ENCODE results near the gene ZNF354B. TPM values are rescaled to one million over a fixed set of nuclear protein-coding genes. Genes with fewer than 3 reads are reported as not detected.

The ZNF354B gene
- total RNA-seq, 1 experiment from 2014 or later: 3.4 TPM

DNA sequence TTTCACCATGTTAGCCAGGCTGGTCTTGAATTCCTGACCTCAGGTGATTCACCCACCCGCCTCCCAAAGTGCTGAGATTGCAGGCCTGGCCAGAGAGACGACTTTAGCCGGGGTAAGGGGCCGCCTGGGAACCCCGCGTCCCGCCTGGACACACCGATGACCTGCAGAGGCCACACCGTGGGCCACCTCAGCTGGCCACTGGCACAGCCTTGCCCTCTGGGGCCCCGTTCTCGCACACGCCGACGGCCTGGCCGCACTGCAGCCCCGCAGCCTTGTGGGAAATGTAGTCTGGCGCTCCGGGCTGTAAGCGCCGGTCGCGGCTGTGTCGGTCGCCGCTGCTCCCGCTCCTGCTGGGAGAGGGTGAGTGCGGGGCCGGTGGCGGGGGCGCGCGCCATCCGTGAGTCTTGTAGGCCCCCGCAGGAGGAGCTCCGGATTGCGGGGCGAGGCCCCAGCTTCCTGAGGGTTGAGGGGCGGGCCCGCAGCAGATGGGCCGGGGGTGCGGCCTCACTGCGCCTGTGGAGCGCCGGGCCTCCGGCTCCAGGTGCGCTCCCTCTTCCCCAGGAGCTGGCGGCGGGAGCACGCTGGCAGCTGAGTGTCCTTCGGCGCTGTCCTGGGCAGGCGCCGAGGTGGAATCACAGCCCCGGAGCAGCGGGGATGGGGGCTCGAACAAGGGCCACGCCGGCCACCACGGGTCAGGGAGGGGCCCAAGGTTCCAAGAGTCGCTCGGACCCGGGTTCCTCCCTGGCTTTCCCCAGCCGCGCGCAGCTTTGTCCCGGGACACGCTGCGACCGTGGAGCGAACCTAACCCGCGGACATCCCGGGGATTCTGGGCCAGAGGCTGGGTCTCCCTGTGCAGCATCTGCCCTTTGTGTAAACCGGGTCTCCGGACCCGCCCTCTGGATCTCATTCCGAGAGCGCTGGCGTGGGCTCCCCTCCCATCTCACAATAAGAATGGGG is 36.1 kb downstream of the ZNF354B start, which contains the start of gene ZFP2:
Gene ZFP2 (plus strand): TSS at position 299 of the 957 bp plus-strand sequence. CDS start 35,401 bp downstream, outside the sequence.
- no peaks in the 10 kb centered on the region for H3K9me2 ChIP-seq (replicated peaks; ENCODE audit: insufficient read depth, low read length)
- no peak for DNase-seq
- no peaks in the 10 kb centered on the region for H4K20me1 ChIP-seq (ENCODE audit: insufficient read depth, low read depth, low read length)
- H3K36me3 ChIP-seq (ENCODE audit: insufficient read depth, low read length): no peaks in the 10 kb centered on the region
- no peaks in the 10 kb centered on the region for H3K4me1 ChIP-seq (ENCODE audit: low read length)
- H2AFZ ChIP-seq (ENCODE audit: low read length): no peak within 1 kb of the TSS
- H3K27me3 ChIP-seq (ENCODE audit: low read length): no peaks in the 10 kb centered on the region
- no peak within 1 kb of the TSS for H3K4me2 ChIP-seq (ENCODE audit: low read depth, low read length, poor library complexity, severe bottlenecking)
- no peak within 1 kb of the TSS for H3K27ac ChIP-seq (ENCODE audit: low read length)
- no peaks in the 10 kb centered on the region for H3K79me2 ChIP-seq (ENCODE audit: low read length)
- no peaks in the 10 kb centered on the region; the same call in 1 of the 2 replicates for H3K9me3 ChIP-seq (ENCODE audit: low read length)
- H3K4me3 ChIP-seq (ENCODE audit: low read length): no peak within 1 kb of the TSS
- H3K9ac ChIP-seq (ENCODE audit: low read length): no peak within 1 kb of the TSS

DNA sequence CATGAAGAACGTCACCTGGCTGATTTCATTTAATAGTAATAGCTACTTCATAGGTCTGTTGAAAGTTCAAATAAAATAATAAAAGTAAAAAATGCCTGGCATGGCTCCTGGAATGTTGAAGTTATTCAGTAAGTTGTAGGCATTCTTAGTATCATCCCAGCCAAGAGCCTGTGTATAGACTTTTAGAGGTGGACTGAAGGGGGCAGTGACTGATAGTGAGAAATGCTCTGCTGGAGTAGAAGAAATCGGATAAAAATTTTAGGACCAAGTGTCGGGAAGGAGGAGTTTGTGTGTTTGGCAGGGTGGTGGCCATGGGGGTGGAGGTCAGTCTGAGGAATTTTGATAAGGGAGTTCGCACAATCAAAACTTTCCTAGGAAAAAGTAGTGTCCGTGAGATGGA is 39.5 kb downstream of the ZNF354B start:
- no peak overlapping the region for H2AFZ ChIP-seq (ENCODE audit: low read length)
- no peaks in the 10 kb centered on the region for H3K9me2 ChIP-seq (replicated peaks; ENCODE audit: insufficient read depth, low read length)
- DNase-seq: no peak
- no peak overlapping the region for H3K4me2 ChIP-seq (ENCODE audit: low read depth, low read length, poor library complexity, severe bottlenecking)
- H3K4me3 ChIP-seq (ENCODE audit: low read length): no peak overlapping the region
- H3K36me3 ChIP-seq (ENCODE audit: insufficient read depth, low read length): no peaks in the 10 kb centered on the region; the same call in 1 of the 2 replicates
- no peak overlapping the region for H3K9ac ChIP-seq (ENCODE audit: low read length)
- H4K20me1 ChIP-seq (ENCODE audit: insufficient read depth, low read depth, low read length): no peaks in the 10 kb centered on the region
- no peaks in the 10 kb centered on the region for H3K4me1 ChIP-seq (ENCODE audit: low read length)
- no peak overlapping the region for H3K27ac ChIP-seq (ENCODE audit: low read length)
- H3K27me3 ChIP-seq (ENCODE audit: low read length): no peaks in the 10 kb centered on the region
- no peaks in the 10 kb centered on the region for H3K79me2 ChIP-seq (ENCODE audit: low read length)
- H3K9me3 ChIP-seq (ENCODE audit: low read length): peaks cover 10% of the 10 kb centered on the region; the same call in 1 of the 2 replicates

DNA sequence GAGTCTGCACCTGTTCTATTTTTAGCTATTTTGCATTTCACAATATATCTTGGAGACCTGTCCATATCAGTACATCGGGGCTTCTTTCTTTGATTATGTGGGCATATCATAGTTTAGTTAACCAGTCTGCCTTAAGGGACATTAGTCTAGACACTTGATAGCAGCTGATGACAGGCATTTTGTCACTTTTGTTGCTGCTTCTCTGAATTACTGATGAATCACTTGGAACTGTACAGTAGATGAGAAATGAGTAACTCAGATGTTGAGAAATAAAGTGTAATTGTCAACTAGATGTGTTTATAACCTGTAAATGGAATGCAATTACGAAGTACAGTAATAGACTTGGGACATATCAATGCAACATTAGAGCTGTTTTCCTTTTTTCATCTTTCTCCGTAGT is 43.1 kb downstream of the ZNF354B start:
- Histone ChIP-seq H3K9me2 (replicated peaks; ENCODE audit: insufficient read depth, low read length) (no peaks in the 10 kb centered on the region), H3K36me3 (ENCODE audit: insufficient read depth, low read length) (no peaks in the 10 kb centered on the region; the same call in 1 of the 2 replicates), H3K4me1 (ENCODE audit: low read length) (no peaks in the 10 kb centered on the region), H2AFZ (ENCODE audit: low read length) (no peak overlapping the region), H3K9me3 (ENCODE audit: low read length) (peaks cover 10% of the 10 kb centered on the region; the same call in 1 of the 2 replicates), H3K79me2 (ENCODE audit: low read length) (no peaks in the 10 kb centered on the region), H4K20me1 (ENCODE audit: insufficient read depth, low read depth, low read length) (no peaks in the 10 kb centered on the region), H3K4me3 (ENCODE audit: low read length) (no peak overlapping the region), H3K4me2 (ENCODE audit: low read depth, low read length, poor library complexity, severe bottlenecking) (no peak overlapping the region), H3K9ac (ENCODE audit: low read length) (no peak overlapping the region), H3K27ac (ENCODE audit: low read length) (no peak overlapping the region), H3K27me3 (ENCODE audit: low read length) (no peaks in the 10 kb centered on the region)
- no peak for DNase-seq

DNA sequence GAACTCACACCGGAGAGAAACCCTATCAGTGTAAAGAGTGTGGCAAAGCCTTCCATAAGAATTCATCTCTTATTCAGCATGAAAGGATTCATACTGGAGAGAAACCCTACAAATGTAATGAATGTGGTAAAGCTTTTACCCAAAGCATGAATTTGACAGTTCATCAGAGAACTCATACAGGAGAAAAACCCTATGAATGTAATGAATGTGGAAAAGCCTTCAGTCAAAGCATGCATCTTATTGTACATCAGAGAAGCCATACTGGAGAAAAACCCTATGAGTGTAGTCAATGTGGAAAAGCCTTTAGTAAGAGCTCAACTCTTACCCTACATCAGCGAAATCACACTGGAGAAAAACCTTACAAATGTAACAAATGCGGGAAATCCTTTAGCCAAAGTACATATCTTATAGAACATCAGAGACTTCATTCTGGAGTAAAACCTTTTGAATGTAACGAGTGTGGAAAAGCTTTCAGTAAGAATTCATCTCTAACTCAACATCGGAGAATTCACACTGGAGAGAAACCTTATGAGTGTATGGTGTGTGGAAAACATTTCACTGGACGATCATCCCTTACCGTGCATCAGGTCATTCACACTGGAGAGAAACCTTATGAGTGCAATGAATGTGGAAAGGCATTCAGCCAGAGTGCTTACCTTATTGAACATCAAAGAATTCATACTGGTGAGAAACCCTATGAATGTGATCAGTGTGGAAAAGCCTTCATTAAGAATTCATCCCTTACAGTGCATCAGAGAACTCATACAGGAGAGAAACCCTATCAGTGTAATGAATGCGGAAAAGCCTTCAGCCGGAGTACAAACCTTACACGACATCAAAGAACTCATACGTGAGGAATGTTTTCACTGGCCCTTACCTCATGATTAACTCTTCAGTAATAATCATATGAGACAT is 72.3 kb downstream of the ZNF354B start:
- Histone ChIP-seq H3K27me3 (ENCODE audit: low read length) (no peaks in the 10 kb centered on the region), H3K79me2 (ENCODE audit: low read length) (no peaks in the 10 kb centered on the region), H3K9ac (ENCODE audit: low read length) (no peak overlapping the region), H3K36me3 (ENCODE audit: insufficient read depth, low read length) (no peaks in the 10 kb centered on the region), H3K9me2 (replicated peaks; ENCODE audit: insufficient read depth, low read length) (no peaks in the 10 kb centered on the region), H2AFZ (ENCODE audit: low read length) (no peak overlapping the region), H4K20me1 (ENCODE audit: insufficient read depth, low read depth, low read length) (no peaks in the 10 kb centered on the region), H3K4me3 (ENCODE audit: low read length) (no peak overlapping the region), H3K4me2 (ENCODE audit: low read depth, low read length, poor library complexity, severe bottlenecking) (no peak overlapping the region), H3K4me1 (ENCODE audit: low read length) (no peaks in the 10 kb centered on the region), H3K27ac (ENCODE audit: low read length) (no peak overlapping the region), H3K9me3 (ENCODE audit: low read length) (peaks cover 51% of the 10 kb centered on the region)
- DNase-seq: no peak

Small RNAs within 50 kb of the gene (small RNA-seq; reads per million reads assigned to genes)
- gene AC126915.2 (not detected), gene AC126915.3 (not detected)

Other genes starting within 250 kb of the ZNF354B start
- gene CLK4, start 232.9 kb upstream of the ZNF354B start, total RNA-seq (2014; rRNA removed; shearing (Covaris generic); ENCODE audit: low replicate concordance): 27.7 and 29.0 TPM in 2 replicates
- gene ZNF354A, start 129.3 kb upstream of the ZNF354B start, total RNA-seq (2014; rRNA removed; shearing (Covaris generic); ENCODE audit: low replicate concordance): 16.1 and 19.3 TPM in 2 replicates
- 0.43 TPM in 1 of 2 replicates, not detected in the other for gene ZFP2, start 36.0 kb downstream of the ZNF354B start, total RNA-seq (2014; rRNA removed; shearing (Covaris generic); ENCODE audit: low replicate concordance)
- not detected in 2 replicates for gene ZNF454, start 81.2 kb downstream of the ZNF354B start, total RNA-seq (2014; rRNA removed; shearing (Covaris generic); ENCODE audit: low replicate concordance)
- not detected in 2 replicates for gene GRM6, start 135.4 kb downstream of the ZNF354B start, total RNA-seq (2014; rRNA removed; shearing (Covaris generic); ENCODE audit: low replicate concordance)
- gene ZNF879, start 163.9 kb downstream of the ZNF354B start, total RNA-seq (2014; rRNA removed; shearing (Covaris generic); ENCODE audit: low replicate concordance): not detected in 2 replicates
- gene ZNF354C, start 200.4 kb downstream of the ZNF354B start, total RNA-seq (2014; rRNA removed; shearing (Covaris generic); ENCODE audit: low replicate concordance): not detected in 2 replicates